ENCODE data around the gene SIGMAR1. TPM values are rescaled to one million over a fixed set of nuclear protein-coding genes. Genes with fewer than 3 reads are reported as not detected.

Gene SIGMAR1
- total RNA-seq, 1 experiment from 2014 or later, result 165 TPM

- DNase-seq (ENCODE audit: low spot score), result no peak
- H3K9me3 ChIP-seq (ENCODE audit: low read depth, low read length, poor library complexity, severe bottlenecking), result no peaks in the 10 kb centered on the region
- TF ChIP-seq, protein P1, sequence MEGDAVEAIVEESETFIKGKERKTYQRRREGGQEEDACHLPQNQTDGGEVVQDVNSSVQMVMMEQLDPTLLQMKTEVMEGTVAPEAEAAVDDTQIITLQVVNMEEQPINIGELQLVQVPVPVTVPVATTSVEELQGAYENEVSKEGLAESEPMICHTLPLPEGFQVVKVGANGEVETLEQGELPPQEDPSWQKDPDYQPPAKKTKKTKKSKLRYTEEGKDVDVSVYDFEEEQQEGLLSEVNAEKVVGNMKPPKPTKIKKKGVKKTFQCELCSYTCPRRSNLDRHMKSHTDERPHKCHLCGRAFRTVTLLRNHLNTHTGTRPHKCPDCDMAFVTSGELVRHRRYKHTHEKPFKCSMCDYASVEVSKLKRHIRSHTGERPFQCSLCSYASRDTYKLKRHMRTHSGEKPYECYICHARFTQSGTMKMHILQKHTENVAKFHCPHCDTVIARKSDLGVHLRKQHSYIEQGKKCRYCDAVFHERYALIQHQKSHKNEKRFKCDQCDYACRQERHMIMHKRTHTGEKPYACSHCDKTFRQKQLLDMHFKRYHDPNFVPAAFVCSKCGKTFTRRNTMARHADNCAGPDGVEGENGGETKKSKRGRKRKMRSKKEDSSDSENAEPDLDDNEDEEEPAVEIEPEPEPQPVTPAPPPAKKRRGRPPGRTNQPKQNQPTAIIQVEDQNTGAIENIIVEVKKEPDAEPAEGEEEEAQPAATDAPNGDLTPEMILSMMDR (conservative IDR thresholded peaks at IDR 0.05; ENCODE audit: low read depth, low read length), result no peak
- TF ChIP-seq EZH2 (IDR thresholded peaks at IDR 0.05; ENCODE audit: borderline replicate concordance, low read depth, low read length, poor library complexity, severe bottlenecking), result no peak
- no peaks in the 10 kb centered on the region for H3K27me3 ChIP-seq (replicated peaks; ENCODE audit: insufficient read depth, low read depth, low read length, poor library complexity)
- no peak overlapping the region for H3K4me3 ChIP-seq (ENCODE audit: low read depth, low read length, poor library complexity, severe bottlenecking)
- no TSS peak for BruUV-seq (replicated peaks)
- no peak overlapping the region for H3K27ac ChIP-seq (ENCODE audit: low read depth, low read length, poor library complexity, severe bottlenecking)
- H3K36me3 ChIP-seq (ENCODE audit: insufficient read depth, low read length, poor library complexity, severe bottlenecking), result peaks cover 3% of the 10 kb centered on the region
- CTCF ChIA-PET, result no interaction called here
- no peaks in the 10 kb centered on the region for H3K4me1 ChIP-seq (ENCODE audit: insufficient read depth, low read length, poor library complexity, severe bottlenecking)
- POLR2A ChIA-PET (ENCODE audit: low non-redundant PET), result no interaction called here
- intact Hi-C loops (cut with micrococcal nuclease; ENCODE audit: unreplicated experiment), result no loop called here
Measured at GRCh38 chr9:34606190-34606589, 31.4 kb downstream of the SIGMAR1 start.

DNA sequence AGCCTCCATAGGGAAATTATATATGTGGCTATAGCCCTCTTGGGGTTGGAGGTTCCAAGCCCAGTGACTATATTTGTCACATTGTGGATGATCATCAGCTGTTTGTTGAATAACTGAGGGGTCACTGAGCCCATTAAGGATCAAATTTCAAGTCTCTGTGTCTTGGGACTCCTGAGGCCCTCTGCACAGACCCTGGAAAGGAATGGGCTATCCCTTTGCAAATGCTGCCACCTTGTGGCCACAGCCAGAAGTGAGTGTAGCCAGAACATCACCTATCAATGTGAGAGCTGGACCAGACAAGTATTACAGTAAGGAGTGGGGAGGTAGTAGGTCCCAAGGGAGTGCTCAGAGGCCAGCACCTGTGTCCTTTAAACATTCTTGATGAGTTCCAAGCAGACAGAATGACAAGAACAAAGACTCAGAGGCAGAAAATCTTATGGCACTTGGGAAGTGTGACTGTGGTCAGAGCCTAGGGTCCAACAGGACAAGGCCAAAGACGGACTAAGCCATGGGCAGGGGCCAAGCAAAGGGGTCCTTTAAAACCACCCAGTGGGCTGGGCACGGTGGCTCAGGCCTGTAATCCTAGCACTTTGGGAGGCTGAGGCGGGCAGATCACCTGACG is 33.9 kb downstream of the SIGMAR1 start:
- Histone ChIP-seq H3K36me3 (ENCODE audit: insufficient read depth, low read length, poor library complexity, severe bottlenecking) (no peaks in the 10 kb centered on the region), H3K4me1 (ENCODE audit: insufficient read depth, low read length, poor library complexity, severe bottlenecking) (no peaks in the 10 kb centered on the region), H3K4me3 (ENCODE audit: low read depth, low read length, poor library complexity, severe bottlenecking) (no peak overlapping the region), H3K27ac (ENCODE audit: low read depth, low read length, poor library complexity, severe bottlenecking) (no peak overlapping the region), H3K27me3 (replicated peaks; ENCODE audit: insufficient read depth, low read depth, low read length, poor library complexity) (no peaks in the 10 kb centered on the region), H3K9me3 (ENCODE audit: low read depth, low read length, poor library complexity, severe bottlenecking) (no peaks in the 10 kb centered on the region)
- TF ChIP-seq, protein P1 (conservative IDR thresholded peaks at IDR 0.05; ENCODE audit: low read depth, low read length), result peak; percentile 96
- no peak for TF ChIP-seq EZH2 (IDR thresholded peaks at IDR 0.05; ENCODE audit: borderline replicate concordance, low read depth, low read length, poor library complexity, severe bottlenecking)
- ChIA-PET CTCF (interaction anchor here (0.5 to 2.1 kb wide), 16 partner anchors 8 to 1453 kb away, joined by 3 to 17 read pairs (median 4); partner anchors contain the start of gene MYORG), POLR2A (ENCODE audit: low non-redundant PET) (no interaction called here)
- intact Hi-C loops (cut with micrococcal nuclease; ENCODE audit: unreplicated experiment), result loop anchor here (5.0 kb wide), 1 partner anchor 101 kb away; no protein-coding TSS in a partner anchor
- no TSS peak for BruUV-seq (replicated peaks)
- DNase-seq (ENCODE audit: low spot score), result peak; percentile 88

- Histone ChIP-seq H3K27ac (ENCODE audit: low read depth, low read length, poor library complexity, severe bottlenecking) (no peak overlapping the region), H3K4me3 (ENCODE audit: low read depth, low read length, poor library complexity, severe bottlenecking) (no peak overlapping the region), H3K9me3 (ENCODE audit: low read depth, low read length, poor library complexity, severe bottlenecking) (no peaks in the 10 kb centered on the region), H3K4me1 (ENCODE audit: insufficient read depth, low read length, poor library complexity, severe bottlenecking) (no peaks in the 10 kb centered on the region), H3K36me3 (ENCODE audit: insufficient read depth, low read length, poor library complexity, severe bottlenecking) (no peaks in the 10 kb centered on the region), H3K27me3 (replicated peaks; ENCODE audit: insufficient read depth, low read depth, low read length, poor library complexity) (no peaks in the 10 kb centered on the region)
- intact Hi-C loops (cut with micrococcal nuclease; ENCODE audit: unreplicated experiment), result loop anchor here (5.0 kb wide), 1 partner anchor 100 kb away; no protein-coding TSS in a partner anchor
- no peak for DNase-seq (ENCODE audit: low spot score)
- CTCF ChIA-PET, result interaction anchor here (0.5 to 2.1 kb wide), 2 partner anchors 198 to 277 kb away, joined by 4 to 17 read pairs; no protein-coding TSS in a partner anchor
- TF ChIP-seq EZH2 (IDR thresholded peaks at IDR 0.05; ENCODE audit: borderline replicate concordance, low read depth, low read length, poor library complexity, severe bottlenecking), result no peak
- TF ChIP-seq, protein P1 (conservative IDR thresholded peaks at IDR 0.05; ENCODE audit: low read depth, low read length), result no peak
- POLR2A ChIA-PET (ENCODE audit: low non-redundant PET), result no interaction called here
- no TSS peak for BruUV-seq (replicated peaks)
Measured at GRCh38 chr9:34601937-34602573, 35.5 kb downstream of the SIGMAR1 start.
